Mesenchymal stem cell (in vitro differentiated cells and primary cell): ENCODE measurements around the gene ACTR3.

ENCODE experiments used
- DNase-seq: peaks from one replicate; pipeline ENCODE4 v3.0.0-alpha.2; 2013
- H2AFZ ChIP-seq: one replicate; pipeline ENCODE4 v1.6.1; 2013; ENCODE audit warnings: low read depth, mild to moderate bottlenecking, control low read depth, inconsistent platforms, low read length, moderate library complexity
- H2AK5ac ChIP-seq: 2 replicates; pipeline ENCODE4 v1.6.1; 2013; ENCODE audit warnings: low read length, moderate library complexity, mild to moderate bottlenecking, inconsistent platforms; ENCODE audit not compliant: severe bottlenecking
- H2BK120ac ChIP-seq: one replicate; pipeline ENCODE4 v1.6.1; 2013; ENCODE audit warnings: low read depth, mild to moderate bottlenecking, inconsistent platforms, low read length, moderate library complexity
- H2BK12ac ChIP-seq, 2 experiments: one replicate each; pipeline ENCODE4 v1.6.1; 2013; ENCODE audit warnings: inconsistent platforms in 2 of 2, low read length in 2 of 2, mild to moderate bottlenecking in 2 of 2, moderate library complexity in 2 of 2, control low read depth in 1 of 2
- H2BK15ac ChIP-seq: one replicate; pipeline ENCODE4 v1.6.1; 2013; ENCODE audit warnings: mild to moderate bottlenecking, low read depth, inconsistent platforms; ENCODE audit not compliant: poor library complexity, severe bottlenecking
- H2BK5ac ChIP-seq: 2 replicates; pipeline ENCODE4 v1.6.1; 2013; ENCODE audit warnings: low read depth, mild to moderate bottlenecking, low read length, control low read depth, inconsistent platforms; ENCODE audit not compliant: poor library complexity, severe bottlenecking
- H3K14ac ChIP-seq, 2 experiments: one replicate each; pipeline ENCODE4 v1.6.1; 2013; ENCODE audit warnings: inconsistent platforms in 2 of 2, low read length in 2 of 2, control low read depth in 1 of 2, mild to moderate bottlenecking in 1 of 2, moderate library complexity in 1 of 2
- H3K18ac ChIP-seq, 2 experiments: one replicate each; pipeline ENCODE4 v1.6.1; 2013; ENCODE audit warnings: inconsistent platforms in 2 of 2, low read length in 2 of 2, control low read depth in 1 of 2, low read depth in 1 of 2, mild to moderate bottlenecking in 1 of 2
- H3K23ac ChIP-seq, 2 experiments: one replicate each; pipeline ENCODE4 v1.6.1; 2013; ENCODE audit warnings: inconsistent platforms in 2 of 2, low read length in 2 of 2, mild to moderate bottlenecking in 2 of 2, moderate library complexity in 2 of 2, control low read depth in 1 of 2
- H3K27ac ChIP-seq: 2 replicates; pipeline ENCODE4 v1.5.1; 2013; ENCODE audit warnings: mild to moderate bottlenecking, moderate library complexity, low read length, control low read depth, inconsistent platforms; ENCODE audit not compliant: poor library complexity, severe bottlenecking
- H3K27me3 ChIP-seq, 2 experiments: 2 replicates each; pipeline versions ENCODE4 v1.6.1 to v1.7.0; 2013; ENCODE audit warnings: low read length in 2 of 2, mild to moderate bottlenecking in 2 of 2, moderate library complexity in 2 of 2, control low read depth in 1 of 2, inconsistent platforms in 1 of 2; ENCODE audit not compliant: control insufficient read depth in 1 of 2, insufficient read depth in 1 of 2
- H3K36me3 ChIP-seq, 2 experiments: 2 replicates each; pipeline versions ENCODE4 v1.6.1 to v1.7.0; 2013; ENCODE audit warnings: low read length in 2 of 2, control low read depth in 1 of 2, inconsistent platforms in 1 of 2, low read depth in 1 of 2, mild to moderate bottlenecking in 1 of 2; ENCODE audit not compliant: insufficient read depth in 2 of 2, control insufficient read depth in 1 of 2
- H3K4ac ChIP-seq, 2 experiments: one replicate each; pipeline ENCODE4 v1.6.1; 2013; ENCODE audit warnings: inconsistent platforms in 2 of 2, low read length in 2 of 2, mild to moderate bottlenecking in 2 of 2, moderate library complexity in 2 of 2, control low read depth in 1 of 2, low read depth in 1 of 2
- H3K4me1 ChIP-seq: 2 replicates; pipeline ENCODE4 v1.6.1; 2013; ENCODE audit warnings: low read depth, low read length, control low read depth; ENCODE audit not compliant: control insufficient read depth, insufficient read depth
- H3K4me2 ChIP-seq: 2 replicates; pipeline ENCODE4 v1.6.1; 2013; ENCODE audit warnings: low read length, mild to moderate bottlenecking, inconsistent platforms; ENCODE audit not compliant: poor library complexity, severe bottlenecking
- H3K4me3 ChIP-seq, 2 experiments: 2 replicates each; pipeline versions ENCODE4 v1.5.1 to v1.7.0; 2013; ENCODE audit warnings: low read length in 2 of 2, mild to moderate bottlenecking in 2 of 2, control low read depth in 1 of 2, low read depth in 1 of 2; ENCODE audit not compliant: insufficient read depth in 1 of 2
- H3K79me1 ChIP-seq: replicated peaks from 2 replicates; pipeline ENCODE4 v1.6.1; 2013; ENCODE audit warnings: mild to moderate bottlenecking, control low read depth, low read length, inconsistent platforms; ENCODE audit not compliant: poor library complexity, severe bottlenecking
- H3K9ac ChIP-seq: 2 replicates; pipeline ENCODE4 v1.7.0; 2013; ENCODE audit warnings: mild to moderate bottlenecking, low read length, moderate library complexity
- H3K9me3 ChIP-seq: 2 replicates; pipeline ENCODE4 v1.7.0; 2013; ENCODE audit warnings: mild to moderate bottlenecking, low read length; ENCODE audit not compliant: control insufficient read depth
- H4K8ac ChIP-seq: one replicate; pipeline ENCODE4 v1.6.1; 2013; ENCODE audit warnings: inconsistent platforms, mild to moderate bottlenecking, low read length, moderate library complexity
- H4K91ac ChIP-seq: one replicate; pipeline ENCODE4 v1.6.1; 2013; ENCODE audit warnings: mild to moderate bottlenecking, low read length, inconsistent platforms
- WGBS: methylation state at CpG from one replicate; pipeline ENCODE4 v1.1.7; 2013; ENCODE audit warnings: mixed read lengths; 5-methylcytosine and 5-hydroxymethylcytosine counted together

Gene ACTR3

GRCh38 chr2:113896791-113897190, 6.9 kb downstream of the ACTR3 start:
- Histone ChIP-seq H3K79me1 (no peaks in the 10 kb centered on the region), H3K18ac (no peak overlapping the region), H4K8ac (no peak overlapping the region), H3K9ac (peak overlapping the region; percentile 23), H2BK5ac (no peak overlapping the region), H3K4me1 (peaks cover 9% of the 10 kb centered on the region), H3K27ac (no peak overlapping the region), H3K14ac (no peak overlapping the region), H2BK15ac (no peak overlapping the region), H3K4me3 (peak overlapping the region in 1 of 2 experiments; percentile 46), H3K4ac (no peak overlapping the region), H3K27me3 (no peaks in the 10 kb centered on the region), H2BK120ac (no peak overlapping the region), H2AK5ac (no peak overlapping the region), H3K9me3 (no peaks in the 10 kb centered on the region), H3K4me2 (no peak overlapping the region), H3K36me3 (peaks cover 0 to 19% of the 10 kb centered on the region in 2 experiments), H2BK12ac (no peak overlapping the region), H2AFZ (no peak overlapping the region), H3K23ac (no peak overlapping the region), H4K91ac (no peak overlapping the region)
- no peak for DNase-seq
- 100% methylated on average over 1 of the region's 2 CpGs for WGBS

GRCh38 chr2:113898081-113898480, 8.2 kb downstream of the ACTR3 start:
- H3K27ac ChIP-seq, result no peak overlapping the region
- H3K27me3 ChIP-seq, result no peaks in the 10 kb centered on the region
- H2BK12ac ChIP-seq, result no peak overlapping the region
- peak overlapping the region in 1 of 2 experiments; percentile 27 for H3K4me3 ChIP-seq
- no peak overlapping the region for H2BK5ac ChIP-seq
- H3K36me3 ChIP-seq, result peaks cover 0 to 16% of the 10 kb centered on the region in 2 experiments
- no peak overlapping the region for H3K14ac ChIP-seq
- H2BK15ac ChIP-seq, result no peak overlapping the region
- no peaks in the 10 kb centered on the region for H3K9me3 ChIP-seq
- no peak overlapping the region for H3K4ac ChIP-seq
- H3K18ac ChIP-seq, result no peak overlapping the region
- H2AK5ac ChIP-seq, result no peak overlapping the region
- no peak overlapping the region for H4K8ac ChIP-seq
- H3K4me2 ChIP-seq, result no peak overlapping the region
- peak overlapping the region; percentile 39 for H3K9ac ChIP-seq
- no peak overlapping the region for H4K91ac ChIP-seq
- DNase-seq, result no peak
- H3K79me1 ChIP-seq, result no peaks in the 10 kb centered on the region
- H3K23ac ChIP-seq, result no peak overlapping the region
- no peak overlapping the region for H2AFZ ChIP-seq
- H3K4me1 ChIP-seq, result peaks cover 11% of the 10 kb centered on the region
- no peak overlapping the region for H2BK120ac ChIP-seq

- H3K4ac ChIP-seq, result no peak overlapping the region
- no peak overlapping the region for H3K4me3 ChIP-seq
- no peak overlapping the region for H4K8ac ChIP-seq
- no peak overlapping the region for H2BK120ac ChIP-seq
- peaks cover 0 to 16% of the 10 kb centered on the region in 2 experiments for H3K36me3 ChIP-seq
- no peak overlapping the region for H3K14ac ChIP-seq
- no peaks in the 10 kb centered on the region for H3K79me1 ChIP-seq
- peak overlapping the region; percentile 39 for H3K9ac ChIP-seq
- no peaks in the 10 kb centered on the region for H3K27me3 ChIP-seq
- no peak overlapping the region for H2AFZ ChIP-seq
- H2BK15ac ChIP-seq, result no peak overlapping the region
- no peak overlapping the region for H2BK5ac ChIP-seq
- peaks cover 14% of the 10 kb centered on the region for H3K4me1 ChIP-seq
- H3K18ac ChIP-seq, result no peak overlapping the region
- H3K23ac ChIP-seq, result no peak overlapping the region
- no peaks in the 10 kb centered on the region for H3K9me3 ChIP-seq
- DNase-seq, result no peak
- H2AK5ac ChIP-seq, result no peak overlapping the region
- H3K4me2 ChIP-seq, result no peak overlapping the region
- no peak overlapping the region for H2BK12ac ChIP-seq
- H3K27ac ChIP-seq, result no peak overlapping the region
- H4K91ac ChIP-seq, result no peak overlapping the region
Observed at GRCh38 chr2:113899166-113899565, 9.3 kb downstream of the ACTR3 start.

GRCh38 chr2:113901943-113902342, 12.1 kb downstream of the ACTR3 start:
- H3K4me1 ChIP-seq, result peaks cover 12% of the 10 kb centered on the region
- 75% methylated on average over 2 of the region's 2 CpGs for WGBS

More at GRCh38 chr2:113901943-113902342, 12.1 kb downstream of the ACTR3 start:
- Histone ChIP-seq H3K18ac (no peak overlapping the region), H3K27ac (no peak overlapping the region), H3K14ac (no peak overlapping the region), H3K9ac (no peak overlapping the region), H3K4ac (no peak overlapping the region), H3K9me3 (no peaks in the 10 kb centered on the region), H2BK12ac (no peak overlapping the region), H2BK15ac (no peak overlapping the region), H2AFZ (no peak overlapping the region), H3K23ac (no peak overlapping the region), H4K8ac (no peak overlapping the region), H3K4me3 (no peak overlapping the region), H3K79me1 (no peaks in the 10 kb centered on the region), H4K91ac (no peak overlapping the region), H2AK5ac (no peak overlapping the region), H3K27me3 (no peaks in the 10 kb centered on the region), H3K36me3 (peaks cover 0 to 16% of the 10 kb centered on the region in 2 experiments), H2BK120ac (no peak overlapping the region), H2BK5ac (no peak overlapping the region), H3K4me2 (no peak overlapping the region)
- no peak for DNase-seq
